ENCODE measurements around the gene ERRFI1.

Gene ERRFI1

GRCh38 chr1:8003438-8004112 is 22.5 kb downstream of the ERRFI1 start:
- no peak for DNase-seq (ENCODE audit: low read depth)

- no peak for DNase-seq (ENCODE audit: low read depth)
These were observed 23.2 kb downstream of the ERRFI1 start for GRCh38 chr1:8002921-8003320.

GRCh38 chr1:8002329-8002910 is 23.7 kb downstream of the ERRFI1 start:
- no peak for DNase-seq (ENCODE audit: low read depth)

- DNase-seq (ENCODE audit: low read depth) = no peak
These were observed 30.7 kb downstream of the ERRFI1 start for GRCh38 chr1:7995437-7995836.

GRCh38 chr1:7994827-7995226 is 31.3 kb downstream of the ERRFI1 start:
- no peak for DNase-seq (ENCODE audit: low read depth)

- DNase-seq (ENCODE audit: low read depth) = no peak
These were observed 32.3 kb downstream of the ERRFI1 start for GRCh38 chr1:7993593-7994479.

GRCh38 chr1:7992885-7993284 is 33.2 kb downstream of the ERRFI1 start:
- no peak for DNase-seq (ENCODE audit: low read depth)

- no peak for DNase-seq (ENCODE audit: low read depth)
These were observed 34.3 kb downstream of the ERRFI1 start for GRCh38 chr1:7991504-7992440.

- no peak for DNase-seq (ENCODE audit: low read depth)
These were observed 36.2 kb downstream of the ERRFI1 start for GRCh38 chr1:7989762-7990428.

- DNase-seq (ENCODE audit: low read depth) = no peak
These were observed 37.5 kb downstream of the ERRFI1 start for GRCh38 chr1:7988576-7988975.

- DNase-seq (ENCODE audit: low read depth) = no peak
These were observed 38.6 kb downstream of the ERRFI1 start for GRCh38 chr1:7987528-7987927.

GRCh38 chr1:7985851-7986612 is 40.1 kb downstream of the ERRFI1 start:
- no peak for DNase-seq (ENCODE audit: low read depth)

GRCh38 chr1:7984811-7985210 is 41.3 kb downstream of the ERRFI1 start:
- no peak for DNase-seq (ENCODE audit: low read depth)

- no peak for DNase-seq (ENCODE audit: low read depth)
These were observed 42.9 kb downstream of the ERRFI1 start for GRCh38 chr1:7983086-7983778.

- DNase-seq (ENCODE audit: low read depth) = no peak
These were observed 45.1 kb downstream of the ERRFI1 start for GRCh38 chr1:7980984-7981383.

- no peak for DNase-seq (ENCODE audit: low read depth)
These were observed 50.8 kb downstream of the ERRFI1 start for GRCh38 chr1:7975212-7975865.

- DNase-seq (ENCODE audit: low read depth) = no peak
These were observed 53.0 kb downstream of the ERRFI1 start for GRCh38 chr1:7973086-7973485.

GRCh38 chr1:7972285-7972684 is 53.8 kb downstream of the ERRFI1 start:
- DNase-seq (ENCODE audit: low read depth) = no peak

- DNase-seq (ENCODE audit: low read depth) = no peak
These were observed 55.1 kb downstream of the ERRFI1 start for GRCh38 chr1:7971024-7971423.
